ENCODE measurements around the gene OR11H6. TPM values are rescaled to one million over a fixed set of nuclear protein-coding genes. Genes with fewer than 3 reads are reported as not detected.
"Not testable (repeated sequence)": the region's sequence is repeated elsewhere in the genome, so short reads cannot be mapped to it uniquely, and the experiment has no call there.

Gene OR11H6, protein sequence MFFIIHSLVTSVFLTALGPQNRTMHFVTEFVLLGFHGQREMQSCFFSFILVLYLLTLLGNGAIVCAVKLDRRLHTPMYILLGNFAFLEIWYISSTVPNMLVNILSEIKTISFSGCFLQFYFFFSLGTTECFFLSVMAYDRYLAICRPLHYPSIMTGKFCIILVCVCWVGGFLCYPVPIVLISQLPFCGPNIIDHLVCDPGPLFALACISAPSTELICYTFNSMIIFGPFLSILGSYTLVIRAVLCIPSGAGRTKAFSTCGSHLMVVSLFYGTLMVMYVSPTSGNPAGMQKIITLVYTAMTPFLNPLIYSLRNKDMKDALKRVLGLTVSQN
- not detected for total RNA-seq

DNA sequence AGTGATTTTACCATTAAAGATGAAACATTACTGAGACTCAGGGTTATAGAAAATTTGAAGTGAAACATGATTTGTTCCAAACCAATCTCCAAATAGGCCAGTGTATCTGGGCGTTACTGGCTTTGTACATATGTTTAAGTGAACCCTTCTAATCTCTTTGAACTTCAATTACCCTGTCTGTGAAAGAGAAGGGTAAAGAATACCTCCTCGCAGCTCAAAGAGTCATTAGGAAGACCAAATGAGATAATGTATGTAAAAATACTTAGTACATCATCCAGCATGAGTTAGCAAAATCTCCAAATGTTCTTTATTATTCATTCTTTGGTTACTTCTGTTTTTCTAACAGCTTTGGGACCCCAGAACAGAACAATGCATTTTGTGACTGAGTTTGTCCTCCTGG is at the start of gene OR11H6:
OR11H6 (plus strand) TSS at position 301 of the 400 bp plus-strand sequence; CDS start at position 301, 0 bp downstream.
- Histone ChIP-seq H3K27me3 (no peaks in the 10 kb centered on the region), H3K9me3 (no peaks in the 10 kb centered on the region), H3K27ac (no peak within 1 kb of the TSS), H3K4me1 (no peaks in the 10 kb centered on the region), H3K36me3 (replicated peaks in 1 of 2; ENCODE audit: insufficient read depth in 1 of 2, low read depth in 2 of 2) (no peaks in the 10 kb centered on the region), H3K4me3 (no peak within 1 kb of the TSS)
- no peak for TF ChIP-seq CTCF (IDR thresholded peaks at IDR 0.05)
- DNase-seq (no peak), ATAC-seq (no peak)
- intact Hi-C loops (cut with DNase I), result no loop called here
- 33 to 52% methylated on average over 2 of the region's 2 CpGs for WGBS, 2 donors

DNA sequence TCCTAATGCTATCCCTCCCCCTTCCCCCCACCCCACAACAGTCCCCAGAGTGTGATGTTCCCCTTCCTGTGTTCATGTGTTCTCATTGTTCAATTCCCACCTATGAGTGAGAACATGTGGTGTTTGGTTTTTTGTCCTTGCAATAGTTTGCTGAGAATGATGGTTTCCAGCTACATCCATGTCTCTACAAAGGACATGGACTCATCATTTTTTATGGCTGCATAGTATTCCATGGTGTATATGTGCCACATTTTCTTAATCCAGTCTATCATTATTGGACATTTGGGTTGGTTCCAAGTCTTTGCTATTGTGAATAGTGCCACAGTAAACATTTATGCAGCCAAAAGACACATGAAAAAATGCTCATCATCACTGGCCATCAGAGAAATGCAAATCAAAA is 49.3 kb upstream of the OR11H6 start:
- H3K36me3 ChIP-seq (replicated peaks in 1 of 2; ENCODE audit: insufficient read depth in 1 of 2, low read depth in 2 of 2); H3K27ac ChIP-seq; H3K4me3 ChIP-seq; intact Hi-C loops (cut with DNase I); ATAC-seq; H3K9me3 ChIP-seq; DNase-seq; H3K27me3 ChIP-seq: not testable (repeated sequence)
- H3K4me1 ChIP-seq, result peaks cover 23% of the 10 kb centered on the region

DNA sequence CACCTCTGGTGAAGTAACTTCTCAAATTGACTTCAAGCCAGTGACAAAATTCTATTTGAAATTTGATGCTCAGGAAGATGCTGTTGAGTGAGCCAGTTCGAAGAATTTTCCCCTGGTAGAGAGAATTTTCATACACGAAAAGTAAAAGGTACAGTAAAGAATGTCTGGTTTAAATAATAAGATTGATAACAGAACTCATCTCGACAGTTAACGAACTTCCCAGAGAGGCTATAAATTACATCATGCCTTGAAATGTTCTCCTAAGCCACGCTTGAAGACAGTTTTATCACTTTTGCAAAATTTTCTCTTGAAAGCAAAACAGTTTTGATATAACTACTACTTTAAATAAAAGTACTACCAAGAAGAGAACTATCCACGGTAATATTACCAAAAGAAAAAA is 47.2 kb upstream of the OR11H6 start:
- 58 to 59% methylated on average over 6 of the region's 6 CpGs for WGBS, 2 donors
- Histone ChIP-seq H3K4me3 (no peak overlapping the region), H3K4me1 (peaks cover 23% of the 10 kb centered on the region), H3K36me3 (replicated peaks in 1 of 2; ENCODE audit: insufficient read depth in 1 of 2, low read depth in 2 of 2) (no peaks in the 10 kb centered on the region), H3K9me3 (no peaks in the 10 kb centered on the region), H3K27ac (peak overlapping the region in 1 of 4 donors; percentile 34), H3K27me3 (no peaks in the 10 kb centered on the region)
- ATAC-seq, result no peak
- no peak for TF ChIP-seq CTCF (IDR thresholded peaks at IDR 0.05)
- TF ChIP-seq POLR2A (IDR thresholded peaks at IDR 0.05), result no peak
- intact Hi-C loops (cut with DNase I), result no loop called here
- no peak for DNase-seq

DNA sequence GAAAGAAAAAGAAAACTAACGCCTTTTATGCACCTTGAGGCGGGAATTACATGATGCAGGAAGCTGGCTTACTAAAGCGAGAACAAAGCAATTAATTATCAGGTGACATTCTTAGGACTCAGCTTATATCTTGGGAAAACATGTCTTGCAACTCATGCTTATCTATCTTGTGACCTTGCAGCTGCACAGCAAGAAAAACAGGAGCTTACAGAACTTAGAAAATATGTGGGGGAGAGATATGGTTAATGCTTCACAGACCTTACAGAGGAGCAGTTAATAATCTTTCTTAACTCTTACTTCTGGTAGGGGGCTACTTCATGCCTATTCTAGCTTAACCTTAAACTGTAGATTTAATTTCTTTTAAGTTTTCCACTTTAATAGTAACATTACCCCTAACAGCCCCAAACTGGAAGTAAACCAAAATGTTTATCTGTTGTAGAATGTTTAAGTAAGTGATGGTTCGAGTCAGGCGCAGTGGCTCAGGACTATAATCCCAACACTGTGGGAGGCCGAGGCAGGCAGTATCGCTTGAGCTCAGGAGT is 46.0 kb upstream of the OR11H6 start:
- peak; percentile 92 for ATAC-seq
- no peaks in the 10 kb centered on the region for H3K9me3 ChIP-seq

DNA sequence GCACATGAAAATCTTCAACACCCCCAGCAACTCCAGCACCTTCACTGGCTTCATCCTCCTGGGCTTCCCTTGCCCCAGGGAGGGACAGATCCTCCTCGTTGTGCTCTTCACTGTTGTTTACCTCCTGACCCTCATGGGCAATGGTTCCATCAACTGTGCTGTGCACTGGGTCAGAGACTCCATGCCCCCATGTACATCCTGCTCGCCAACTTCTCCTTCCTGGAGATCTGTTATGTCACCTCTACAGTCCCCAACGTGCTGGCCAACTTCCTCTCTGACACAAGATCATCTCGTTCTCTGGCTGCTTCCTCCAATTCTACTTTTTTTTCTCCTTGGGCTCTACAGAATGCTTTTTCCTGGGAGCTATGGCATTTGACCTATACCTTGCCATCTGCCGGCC is 44.3 kb upstream of the OR11H6 start:
- TF ChIP-seq CTCF (IDR thresholded peaks at IDR 0.05), result no peak
- no peak for TF ChIP-seq POLR2A (IDR thresholded peaks at IDR 0.05)
- DNase-seq (peak in 1 of 4 donors; percentile 53), ATAC-seq (no peak)
- intact Hi-C loops (cut with DNase I), result no loop called here
- Histone ChIP-seq H3K27me3 (no peaks in the 10 kb centered on the region), H3K4me3 (no peak overlapping the region), H3K27ac (peak overlapping the region in 1 of 4 donors; percentile 55), H3K9me3 (no peaks in the 10 kb centered on the region), H3K4me1 (peaks cover 23% of the 10 kb centered on the region), H3K36me3 (replicated peaks in 1 of 2; ENCODE audit: insufficient read depth in 1 of 2, low read depth in 2 of 2) (no peaks in the 10 kb centered on the region)
- 64 to 70% methylated on average over 5 of the region's 5 CpGs for WGBS, 2 donors

More for the DNA sequence above, 46.0 kb upstream of the OR11H6 start:
- intact Hi-C loops (cut with DNase I), result no loop called here
- DNase-seq, result peak in 3 of 4 donors; percentile 15 to 65 (median 58)
- H3K27ac ChIP-seq, result peak overlapping the region in 2 of 4 donors; percentile 74 to 77
- peaks cover 23% of the 10 kb centered on the region for H3K4me1 ChIP-seq
- no peaks in the 10 kb centered on the region for H3K36me3 ChIP-seq (replicated peaks in 1 of 2; ENCODE audit: insufficient read depth in 1 of 2, low read depth in 2 of 2)
- TF ChIP-seq CTCF (IDR thresholded peaks at IDR 0.05), result peak in 4 of 7 experiments; percentile 28 to 64 (median 42)
- no peak for TF ChIP-seq POLR2A (IDR thresholded peaks at IDR 0.05)
- H3K4me3 ChIP-seq, result no peak overlapping the region
- 26 to 32% methylated on average over 7 of the region's 7 CpGs for WGBS, 2 donors
- H3K27me3 ChIP-seq, result no peaks in the 10 kb centered on the region
